Endothelial cell of hepatic sinusoid (primary cell): ENCODE data around the gene HNRNPU.

Source experiments
- in situ Hi-C: cut with HindIII; loops from 2 replicates; pipeline ENCODE4 v1.10.0; 2017; ENCODE audit warnings: low sequenced_read_pairs

Gene HNRNPU

GRCh38 chr1:244864253-244865027, at the start of gene HNRNPU:
TSS of gene HNRNPU (minus strand) at chr1:244864543. CDS start at chr1:244864307, 236 bp downstream.
- in situ Hi-C loops = no loop called here

GRCh38 chr1:244913806-244914205, 49.5 kb upstream of the HNRNPU start:
- in situ Hi-C loops = no loop called here

GRCh38 chr1:244904119-244904518, 39.8 kb upstream of the HNRNPU start:
- in situ Hi-C loops = no loop called here

GRCh38 chr1:244901400-244902015, 37.2 kb upstream of the HNRNPU start:
- in situ Hi-C loops = no loop called here

- in situ Hi-C loops = no loop called here
Observed at GRCh38 chr1:244897476-244898254, 33.3 kb upstream of the HNRNPU start.

- in situ Hi-C loops = no loop called here
Observed at GRCh38 chr1:244896550-244896949, 32.2 kb upstream of the HNRNPU start.

GRCh38 chr1:244893836-244894235, 29.5 kb upstream of the HNRNPU start:
- in situ Hi-C loops = no loop called here

GRCh38 chr1:244887281-244887680, 22.9 kb upstream of the HNRNPU start:
- in situ Hi-C loops = no loop called here

GRCh38 chr1:244881552-244882280, 17.4 kb upstream of the HNRNPU start:
- in situ Hi-C loops = no loop called here

- in situ Hi-C loops = no loop called here
Observed at GRCh38 chr1:244878681-244879080, 14.3 kb upstream of the HNRNPU start.

GRCh38 chr1:244876228-244876910, 12.0 kb upstream of the HNRNPU start:
- in situ Hi-C loops = no loop called here

- in situ Hi-C loops = no loop called here
Observed at GRCh38 chr1:244874974-244875579, 10.7 kb upstream of the HNRNPU start.

- in situ Hi-C loops = no loop called here
Observed at GRCh38 chr1:244869950-244870349, 5.6 kb upstream of the HNRNPU start.

GRCh38 chr1:244869364-244869827, 5.1 kb upstream of the HNRNPU start:
- in situ Hi-C loops = no loop called here

GRCh38 chr1:244868484-244869363, 4.4 kb upstream of the HNRNPU start:
- in situ Hi-C loops = no loop called here

GRCh38 chr1:244866355-244866754, 2.0 kb upstream of the HNRNPU start:
- in situ Hi-C loops = no loop called here

- in situ Hi-C loops = no loop called here
Observed at GRCh38 chr1:244865820-244866219, 1.5 kb upstream of the HNRNPU start.

GRCh38 chr1:244865028-244865371, 657 bp upstream of the HNRNPU start:
- in situ Hi-C loops = no loop called here
